ENCODE results near the gene NUDT4B.
"Not testable (repeated sequence)": the region's sequence is repeated elsewhere in the genome, so short reads cannot be mapped to it uniquely, and the experiment has no call there.

DNA sequence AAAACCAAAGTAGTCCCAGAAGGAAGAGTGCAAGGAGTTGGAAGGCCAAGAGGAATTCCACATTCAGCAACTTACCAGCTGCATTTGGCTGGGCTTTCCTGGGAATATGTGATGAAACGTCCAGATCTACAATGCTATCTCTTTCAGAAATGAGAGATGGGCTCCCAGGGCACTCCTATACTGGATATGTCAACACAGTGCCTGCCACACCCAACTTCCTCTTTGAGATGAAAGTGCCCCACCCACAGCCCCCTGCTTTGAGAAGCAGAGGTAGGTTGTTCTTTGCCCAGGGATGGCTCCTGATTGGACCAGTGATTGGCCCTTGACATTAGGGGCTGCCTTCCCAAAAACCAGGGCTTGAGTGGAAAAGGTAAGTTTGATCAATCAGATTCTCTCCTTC, 36.2 kb upstream of the NUDT4B start:
- not testable (repeated sequence) for TF ChIP-seq CTCF, POLR2A (IDR thresholded peaks at IDR 0.05)

Measured in testis (tissue), 2 donors.